Common myeloid progenitor, CD34-positive (primary cell): ENCODE measurements around the gene SERTAD2.

ENCODE experiments used
- CTCF ChIA-PET: fragments of 350-600 bp; sonication (Branson Sonifier 250); formaldehyde crosslinking; loops from one replicate; lab custom pipeline; 2021; ENCODE audit warnings: antibody characterized with exemption; lab: Charles Lee
- POLR2A ChIA-PET: fragments of 350-600 bp; sonication (Branson Sonifier 250); formaldehyde crosslinking; loops from one replicate; lab custom pipeline; 2021; ENCODE audit warnings: antibody characterized with exemption; lab: Charles Lee
- DNase-seq, 3 donors: peaks; one replicate each; pipeline versions ENCODE4 v3.0.0 to v3.0.0-alpha.2; 2013
- H3K27ac ChIP-seq, 2 experiments: 1 replicate in 1 of 2; 2 replicates in 1 of 2; pipeline ENCODE4 v1.7.0; 2013; ENCODE audit warnings: inconsistent platforms in 2 of 2, low read length in 2 of 2, mild to moderate bottlenecking in 2 of 2, low read depth in 1 of 2, moderate library complexity in 1 of 2; ENCODE audit not compliant: severe bottlenecking in 2 of 2, insufficient read depth in 1 of 2, poor library complexity in 1 of 2
- H3K27me3 ChIP-seq, 5 experiments: replicated peaks in 2 of 5; 1 replicate in 3 of 5; 2 replicates in 2 of 5; pipeline versions ENCODE4 v1.6.1 to v1.7.0; 2013; ENCODE audit warnings: low read length in 4 of 5, mild to moderate bottlenecking in 2 of 5, moderate library complexity in 2 of 5, inconsistent platforms in 1 of 5; ENCODE audit not compliant: insufficient read depth in 5 of 5, control insufficient read depth in 4 of 5
- H3K36me3 ChIP-seq, 4 experiments: 1 replicate in 2 of 4; 2 replicates in 2 of 4; pipeline versions ENCODE4 v1.6.1 to v1.7.0; 2013; ENCODE audit warnings: low read length in 3 of 4, control low read depth in 1 of 4, mild to moderate bottlenecking in 1 of 4; ENCODE audit not compliant: control insufficient read depth in 4 of 4, insufficient read depth in 4 of 4
- H3K4me1 ChIP-seq, 4 experiments: 1 replicate in 3 of 4; 2 replicates in 1 of 4; pipeline versions ENCODE4 v1.6.1 to v1.7.1; 2013; ENCODE audit warnings: low read length in 3 of 4, mild to moderate bottlenecking in 3 of 4, control low read depth in 1 of 4, inconsistent platforms in 1 of 4, moderate library complexity in 1 of 4; ENCODE audit not compliant: control insufficient read depth in 4 of 4, insufficient read depth in 4 of 4; ENCODE audit errors: control extremely low read depth in 1 of 4
- H3K4me3 ChIP-seq, 7 experiments: 1 replicate in 4 of 7; 2 replicates in 3 of 7; pipeline versions ENCODE4 v1.5.1 to v1.7.0; 2013; ENCODE audit warnings: mild to moderate bottlenecking in 7 of 7, low read length in 6 of 7, moderate library complexity in 6 of 7, inconsistent platforms in 2 of 7, low read depth in 2 of 7, control low read depth in 1 of 7; ENCODE audit not compliant: insufficient read depth in 4 of 7, control insufficient read depth in 1 of 7; ENCODE audit errors: extremely low read depth in 1 of 7
- H3K9me3 ChIP-seq, 5 experiments: 1 replicate in 4 of 5; 2 replicates in 1 of 5; pipeline versions ENCODE4 v1.6.1 to v1.7.1; 2013; ENCODE audit warnings: low read length in 4 of 5, mild to moderate bottlenecking in 2 of 5, inconsistent platforms in 1 of 5, low read depth in 1 of 5, moderate library complexity in 1 of 5; ENCODE audit not compliant: control insufficient read depth in 4 of 5, insufficient read depth in 2 of 5; ENCODE audit errors: control extremely low read depth in 1 of 5
- WGBS: methylation state at CpG from one replicate; pipeline ENCODE4 v1.1.5; 2013; ENCODE audit not compliant: insufficient coverage; 5-methylcytosine and 5-hydroxymethylcytosine counted together

SERTAD2 gene

DNA sequence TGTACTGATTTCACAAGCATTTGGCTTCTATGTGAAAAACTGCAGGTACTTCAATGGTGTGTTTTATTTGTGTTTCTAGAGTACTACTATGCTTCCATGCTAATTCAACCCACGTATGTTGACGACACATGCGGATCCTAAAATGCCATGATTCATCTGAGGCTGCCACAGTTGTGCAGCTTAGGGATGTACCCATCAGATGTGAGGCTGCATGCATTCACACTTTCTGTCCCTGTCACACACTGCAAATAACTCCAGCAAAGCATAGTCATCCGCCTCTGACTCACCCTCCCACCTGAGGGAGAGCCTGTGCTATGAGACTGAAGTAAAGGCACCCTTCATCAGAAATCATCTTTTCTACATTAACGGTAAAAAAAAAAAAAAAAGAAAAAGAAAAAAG lies 22.1 kb upstream of the SERTAD2 start:
- no peaks in the 10 kb centered on the region for H3K9me3 ChIP-seq
- H3K4me3 ChIP-seq, result no peak overlapping the region
- ChIA-PET CTCF (interaction anchor here (1.4 to 6.4 kb wide), 3 partner anchors 11 to 21 kb away, joined by 3 to 36 read pairs (median 23); partner anchors contain the start of gene SERTAD2), POLR2A (no interaction called here)
- DNase-seq, result peak in 2 of 3 donors; percentile 45 to 70
- peaks cover 4 to 33% (median 18%) of the 10 kb centered on the region in 4 experiments for H3K4me1 ChIP-seq
- no peak overlapping the region for H3K27ac ChIP-seq
- 100% methylated on average over 1 of the region's 5 CpGs for WGBS
- no peaks in the 10 kb centered on the region for H3K27me3 ChIP-seq
- no peaks in the 10 kb centered on the region for H3K36me3 ChIP-seq

- ChIA-PET POLR2A (interaction anchor here (2.0 kb wide), 1 partner anchor 15 kb away, joined by 7 read pairs; no protein-coding TSS in a partner anchor), CTCF (interaction anchor here (0.9 to 6.4 kb wide), 7 partner anchors 10 to 142 kb away, joined by 3 to 36 read pairs (median 4); partner anchors contain the start of gene SERTAD2)
- Histone ChIP-seq H3K27me3 (no peaks in the 10 kb centered on the region), H3K36me3 (no peaks in the 10 kb centered on the region), H3K4me1 (peaks cover 13 to 42% (median 26%) of the 10 kb centered on the region in 4 experiments), H3K4me3 (peak overlapping the region in 1 of 7 experiments; percentile 1), H3K27ac (no peak overlapping the region), H3K9me3 (no peaks in the 10 kb centered on the region)
- WGBS, result no CpG with 5 or more reads among the region's 2 CpGs
- DNase-seq, result peak; percentile 30 to 86 (median 78)
Measured at GRCh38 chr2:64672708-64673107, 19.0 kb upstream of the SERTAD2 start.

DNA sequence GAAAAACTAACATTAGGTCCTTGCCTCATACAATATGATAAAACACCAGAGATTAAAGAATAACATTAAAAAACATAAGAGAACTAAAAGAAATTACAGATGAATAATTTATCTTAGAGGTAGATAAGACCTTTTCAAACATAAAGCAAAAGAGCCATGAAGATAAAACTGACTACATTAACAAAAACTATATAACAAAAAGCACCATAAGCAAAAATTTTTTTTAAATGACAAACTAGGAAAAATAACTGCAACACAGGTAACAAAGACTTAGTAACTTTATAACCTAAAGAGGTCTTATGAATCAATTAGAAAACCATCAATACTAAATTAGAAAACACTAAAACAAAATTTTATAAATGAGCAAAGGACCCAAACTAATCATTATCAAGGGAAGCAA lies 16.3 kb upstream of the SERTAD2 start:
- no peak for DNase-seq
- Histone ChIP-seq H3K4me3 (no peak overlapping the region), H3K4me1 (peaks cover 27 to 63% (median 44%) of the 10 kb centered on the region in 4 experiments), H3K9me3 (no peaks in the 10 kb centered on the region), H3K27ac (no peak overlapping the region), H3K27me3 (no peaks in the 10 kb centered on the region), H3K36me3 (no peaks in the 10 kb centered on the region)
- ChIA-PET CTCF (interaction anchor here (1.4 kb wide), 1 partner anchor 26 kb away, joined by 6 read pairs; no protein-coding TSS in a partner anchor), POLR2A (no interaction called here)

GRCh38 chr2:64669288-64669687 lies 15.6 kb upstream of the SERTAD2 start:
- Histone ChIP-seq H3K27me3 (no peaks in the 10 kb centered on the region), H3K4me1 (peaks cover 29 to 69% (median 44%) of the 10 kb centered on the region in 4 experiments), H3K27ac (no peak overlapping the region), H3K4me3 (no peak overlapping the region), H3K9me3 (no peaks in the 10 kb centered on the region), H3K36me3 (no peaks in the 10 kb centered on the region)
- WGBS, result 100% methylated on average over 1 of the region's 2 CpGs
- ChIA-PET POLR2A (no interaction called here), CTCF (no interaction called here)
- no peak for DNase-seq

DNA sequence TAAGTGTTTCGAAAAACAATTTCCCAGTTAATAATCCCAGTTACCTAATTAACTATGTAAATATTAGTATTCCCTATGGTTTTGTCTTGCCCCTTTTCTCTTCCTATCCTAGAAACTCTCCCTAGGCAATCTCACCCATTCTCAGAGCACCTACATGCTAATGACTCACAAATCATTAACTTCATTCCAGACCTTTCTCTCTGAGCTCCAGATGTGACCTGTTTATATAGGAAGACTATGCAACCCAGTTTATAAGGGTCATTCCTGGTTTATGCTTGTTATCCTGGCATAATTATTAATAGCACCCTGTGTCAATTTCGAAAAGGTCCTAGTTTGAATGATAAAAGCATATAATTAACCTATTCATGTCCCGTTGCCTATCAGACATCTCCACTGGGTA lies 14.8 kb upstream of the SERTAD2 start:
- Histone ChIP-seq H3K9me3 (no peaks in the 10 kb centered on the region), H3K36me3 (peaks cover 0 to 2% (median 0%) of the 10 kb centered on the region in 4 experiments), H3K4me1 (peaks cover 28 to 69% (median 43%) of the 10 kb centered on the region in 4 experiments), H3K27me3 (no peaks in the 10 kb centered on the region), H3K27ac (peak overlapping the region in 1 of 2 experiments; percentile 38), H3K4me3 (no peak overlapping the region)
- 100% methylated on average over 1 of the region's 3 CpGs for WGBS
- POLR2A ChIA-PET, result no interaction called here
- CTCF ChIA-PET, result no interaction called here
- DNase-seq, result no peak

- POLR2A ChIA-PET, result interaction anchor here (0.7 kb wide), 1 partner anchor 12 kb away, joined by 3 read pairs; no protein-coding TSS in a partner anchor
- Histone ChIP-seq H3K9me3 (no peaks in the 10 kb centered on the region), H3K4me3 (peak overlapping the region in 2 of 7 experiments; percentile 20 to 54), H3K27ac (peak overlapping the region; percentile 38 to 41), H3K4me1 (peaks cover 25 to 64% (median 36%) of the 10 kb centered on the region in 4 experiments), H3K27me3 (no peaks in the 10 kb centered on the region), H3K36me3 (peaks cover 0 to 2% (median 0%) of the 10 kb centered on the region in 4 experiments)
- CTCF ChIA-PET, result interaction anchor here (1.2 to 1.6 kb wide), 2 partner anchors 45 to 83 kb away, joined by 3 to 6 read pairs; no protein-coding TSS in a partner anchor
- peak in 1 of 3 donors; percentile 54 for DNase-seq
- WGBS, result no CpG with 5 or more reads among the region's 1 CpG
Measured at GRCh38 chr2:64667535-64667934, 13.8 kb upstream of the SERTAD2 start.

DNA sequence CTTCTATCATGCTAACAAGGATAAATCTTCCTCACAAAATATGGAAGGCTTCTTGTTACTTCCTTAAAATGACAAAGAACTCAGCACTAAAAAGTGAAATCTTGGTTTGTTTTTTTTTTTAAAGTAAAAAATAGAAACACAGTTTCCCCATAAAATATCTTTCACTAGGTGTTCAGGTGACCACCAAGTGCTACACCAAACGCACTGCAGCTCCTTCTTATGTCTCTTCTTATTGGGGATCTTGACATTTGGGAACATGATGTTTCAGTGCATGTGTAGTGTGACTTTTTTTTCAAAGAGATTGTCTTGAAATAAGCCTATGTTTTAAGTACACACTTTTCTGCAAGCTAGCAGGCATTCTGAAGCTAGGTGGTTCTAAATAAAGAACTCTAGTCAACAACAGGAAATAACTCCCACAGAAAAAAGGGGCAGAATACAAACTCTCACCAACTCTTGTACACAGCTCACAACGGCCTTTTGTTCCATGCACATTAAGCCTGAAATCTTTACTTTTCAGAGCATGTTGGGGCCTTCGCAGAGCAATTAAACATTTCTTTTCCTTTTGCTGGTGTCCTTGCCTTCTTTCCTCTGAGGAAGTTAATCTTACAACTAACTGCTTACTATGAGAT lies 13.2 kb upstream of the SERTAD2 start:
- Histone ChIP-seq H3K9me3 (no peaks in the 10 kb centered on the region), H3K27me3 (no peaks in the 10 kb centered on the region), H3K4me1 (peaks cover 25 to 65% (median 38%) of the 10 kb centered on the region in 4 experiments), H3K4me3 (peak overlapping the region in 4 of 7 experiments; percentile 16 to 54 (median 24)), H3K27ac (peak overlapping the region in 1 of 2 experiments; percentile 41), H3K36me3 (peaks cover 0 to 2% (median 0%) of the 10 kb centered on the region in 4 experiments)
- peak in 1 of 3 donors; percentile 14 for DNase-seq
- ChIA-PET CTCF (interaction anchor here (0.5 to 1.6 kb wide), 4 partner anchors 22 to 84 kb away, joined by 3 to 6 read pairs (median 4); no protein-coding TSS in a partner anchor), POLR2A (no interaction called here)
- 7% methylated on average over 3 of the region's 3 CpGs for WGBS
